ENCODE data around the gene RGS7BP.

GRCh38 chr5:64649512-64649911, 143.7 kb downstream of the RGS7BP start:
- TF ChIP-seq ZNF274 (IDR thresholded peaks at IDR 0.05; ENCODE audit: insufficient read depth, insufficient read length), result no peak
- no peak for TF ChIP-seq CEBPB (IDR thresholded peaks at IDR 0.05; ENCODE audit: borderline replicate concordance in 1 of 2, low read depth in 2 of 2, low read length in 2 of 2)
- TF ChIP-seq, protein P1, sequence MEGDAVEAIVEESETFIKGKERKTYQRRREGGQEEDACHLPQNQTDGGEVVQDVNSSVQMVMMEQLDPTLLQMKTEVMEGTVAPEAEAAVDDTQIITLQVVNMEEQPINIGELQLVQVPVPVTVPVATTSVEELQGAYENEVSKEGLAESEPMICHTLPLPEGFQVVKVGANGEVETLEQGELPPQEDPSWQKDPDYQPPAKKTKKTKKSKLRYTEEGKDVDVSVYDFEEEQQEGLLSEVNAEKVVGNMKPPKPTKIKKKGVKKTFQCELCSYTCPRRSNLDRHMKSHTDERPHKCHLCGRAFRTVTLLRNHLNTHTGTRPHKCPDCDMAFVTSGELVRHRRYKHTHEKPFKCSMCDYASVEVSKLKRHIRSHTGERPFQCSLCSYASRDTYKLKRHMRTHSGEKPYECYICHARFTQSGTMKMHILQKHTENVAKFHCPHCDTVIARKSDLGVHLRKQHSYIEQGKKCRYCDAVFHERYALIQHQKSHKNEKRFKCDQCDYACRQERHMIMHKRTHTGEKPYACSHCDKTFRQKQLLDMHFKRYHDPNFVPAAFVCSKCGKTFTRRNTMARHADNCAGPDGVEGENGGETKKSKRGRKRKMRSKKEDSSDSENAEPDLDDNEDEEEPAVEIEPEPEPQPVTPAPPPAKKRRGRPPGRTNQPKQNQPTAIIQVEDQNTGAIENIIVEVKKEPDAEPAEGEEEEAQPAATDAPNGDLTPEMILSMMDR (IDR thresholded peaks at IDR 0.05 in 2 of 3, conservative IDR thresholded peaks at IDR 0.05 in 1 of 3; ENCODE audit: control insufficient read depth in 2 of 3, extremely low read depth in 1 of 3, insufficient read depth in 1 of 3, low read depth in 3 of 3, low read length in 3 of 3), result no peak
